BLaER1 (cell line): ENCODE results near the gene TAS2R31.
"Not testable (repeated sequence)": the region's sequence is repeated elsewhere in the genome, so short reads cannot be mapped to it uniquely, and the experiment has no call there.

Source experiments
- H3K27ac ChIP-seq: shearing (Covaris generic); formaldehyde crosslinking; 2 replicates; pipeline ENCODE4 v1.8.1; 2022
- H3K27me3 ChIP-seq: shearing (Covaris generic); formaldehyde crosslinking; 2 replicates; pipeline ENCODE4 v1.8.1; 2022
- H3K36me3 ChIP-seq: shearing (Covaris generic); formaldehyde crosslinking; 2 replicates; pipeline ENCODE4 v1.8.1; 2022
- H3K4me1 ChIP-seq: shearing (Covaris generic); formaldehyde crosslinking; 2 replicates; pipeline ENCODE4 v1.8.1; 2022
- H3K4me2 ChIP-seq: shearing (Covaris generic); formaldehyde crosslinking; 2 replicates; pipeline ENCODE4 v1.8.1; 2022
- H3K4me3 ChIP-seq: shearing (Covaris generic); formaldehyde crosslinking; 2 replicates; pipeline ENCODE4 v1.8.1; 2022
- H3K9ac ChIP-seq: shearing (Covaris generic); formaldehyde crosslinking; 2 replicates; pipeline ENCODE4 v1.8.1; 2022
- H3K9me3 ChIP-seq: shearing (Covaris generic); formaldehyde crosslinking; 2 replicates; pipeline ENCODE4 v1.8.1; 2022
- H4K20me1 ChIP-seq: shearing (Covaris generic); formaldehyde crosslinking; 2 replicates; pipeline ENCODE4 v1.8.1; 2022
- Cebpa-rat ChIP-seq: shearing (Covaris generic); IDR thresholded peaks from 2 replicates; pipeline ENCODE4 v1.8.1; 2022

The TAS2R31 gene

DNA sequence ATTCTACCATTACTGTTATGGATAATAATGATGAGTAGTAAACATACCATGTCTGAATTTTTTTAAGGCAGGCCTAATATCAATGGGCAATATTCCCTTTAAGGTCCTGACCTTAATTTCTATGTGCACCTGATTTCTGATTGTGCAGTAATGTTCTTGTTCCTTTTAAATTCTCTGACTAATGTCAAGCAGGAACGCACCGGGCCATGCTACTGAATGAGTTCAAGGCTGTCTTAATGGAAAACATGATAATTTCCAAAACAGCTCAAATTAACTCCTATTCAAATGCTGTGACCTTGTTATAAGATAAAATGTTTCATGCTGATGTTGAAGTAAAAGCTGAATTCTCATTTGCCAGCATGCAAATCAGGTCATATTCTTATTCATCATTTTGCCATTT is 24.1 kb upstream of the TAS2R31 start:
- Histone ChIP-seq H3K27me3 (no peaks in the 10 kb centered on the region), H4K20me1 (no peaks in the 10 kb centered on the region), H3K9ac (no peak overlapping the region), H3K4me1 (no peaks in the 10 kb centered on the region), H3K9me3 (peaks cover 19% of the 10 kb centered on the region), H3K36me3 (peaks cover 12% of the 10 kb centered on the region), H3K4me2 (no peak overlapping the region), H3K27ac (no peak overlapping the region), H3K4me3 (no peak overlapping the region)
- no peak for TF ChIP-seq Cebpa-rat

GRCh38 chr12:11049806-11050531 is 18.8 kb upstream of the TAS2R31 start:
- Histone ChIP-seq H3K36me3 (peaks cover 27% of the 10 kb centered on the region), H3K9me3 (peaks cover 25% of the 10 kb centered on the region)
- H3K9ac ChIP-seq, H3K4me3 ChIP-seq, H3K27me3 ChIP-seq, H3K4me2 ChIP-seq, H3K4me1 ChIP-seq, H4K20me1 ChIP-seq, H3K27ac ChIP-seq: not testable (repeated sequence)

- H3K4me2 ChIP-seq, H3K4me3 ChIP-seq, H3K27ac ChIP-seq, H3K9me3 ChIP-seq, H3K9ac ChIP-seq, H3K4me1 ChIP-seq, H4K20me1 ChIP-seq, H3K27me3 ChIP-seq: not testable (repeated sequence)
- peaks cover 30% of the 10 kb centered on the region for H3K36me3 ChIP-seq
Observed at GRCh38 chr12:11041366-11041765, 10.2 kb upstream of the TAS2R31 start.

GRCh38 chr12:11040162-11040561 is 9.0 kb upstream of the TAS2R31 start:
- H4K20me1 ChIP-seq = no peaks in the 10 kb centered on the region
- H3K36me3 ChIP-seq = peaks cover 33% of the 10 kb centered on the region
- H3K27me3 ChIP-seq = no peaks in the 10 kb centered on the region
- no peak overlapping the region for H3K9ac ChIP-seq
- peaks cover 4% of the 10 kb centered on the region for H3K9me3 ChIP-seq
- TF ChIP-seq Cebpa-rat = no peak
- H3K4me2 ChIP-seq = no peak overlapping the region
- no peak overlapping the region for H3K27ac ChIP-seq
- no peaks in the 10 kb centered on the region for H3K4me1 ChIP-seq
- no peak overlapping the region for H3K4me3 ChIP-seq

DNA sequence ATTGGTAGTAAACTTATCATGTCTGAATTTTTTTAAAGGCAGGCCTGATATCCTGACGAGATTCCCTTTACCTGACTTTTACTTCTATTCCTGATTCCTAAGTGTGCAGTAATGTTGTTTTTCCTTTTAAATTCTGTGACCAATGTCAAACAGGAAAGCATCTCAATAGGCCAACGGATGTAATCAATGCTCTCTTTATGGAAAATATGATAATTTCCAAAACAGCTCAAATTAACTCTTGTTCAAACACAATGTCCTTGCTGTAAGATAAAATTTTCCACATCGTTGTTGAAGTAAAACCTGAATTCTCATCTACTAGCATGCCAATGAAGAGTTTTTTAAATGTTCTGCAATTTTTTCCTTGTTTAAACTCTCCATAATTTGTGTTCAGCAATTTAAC is 8.0 kb upstream of the TAS2R31 start:
- no peak overlapping the region for H3K4me2 ChIP-seq
- H3K27me3 ChIP-seq = no peaks in the 10 kb centered on the region
- H3K36me3 ChIP-seq = peaks cover 23% of the 10 kb centered on the region; the same call in 1 of the 2 replicates
- no peak for TF ChIP-seq Cebpa-rat
- no peak overlapping the region for H3K4me3 ChIP-seq
- H4K20me1 ChIP-seq = no peaks in the 10 kb centered on the region
- H3K27ac ChIP-seq = no peak overlapping the region
- H3K9me3 ChIP-seq = peaks cover 4% of the 10 kb centered on the region; the same call in 1 of the 2 replicates
- no peaks in the 10 kb centered on the region for H3K4me1 ChIP-seq
- H3K9ac ChIP-seq = no peak overlapping the region

- H3K4me3 ChIP-seq, H3K27ac ChIP-seq, H4K20me1 ChIP-seq, H3K4me2 ChIP-seq, H3K27me3 ChIP-seq, H3K9ac ChIP-seq, H3K4me1 ChIP-seq, H3K9me3 ChIP-seq: not testable (repeated sequence)
- H3K36me3 ChIP-seq = peaks cover 25% of the 10 kb centered on the region
Observed at GRCh38 chr12:11033959-11034358, 2.8 kb upstream of the TAS2R31 start.

DNA sequence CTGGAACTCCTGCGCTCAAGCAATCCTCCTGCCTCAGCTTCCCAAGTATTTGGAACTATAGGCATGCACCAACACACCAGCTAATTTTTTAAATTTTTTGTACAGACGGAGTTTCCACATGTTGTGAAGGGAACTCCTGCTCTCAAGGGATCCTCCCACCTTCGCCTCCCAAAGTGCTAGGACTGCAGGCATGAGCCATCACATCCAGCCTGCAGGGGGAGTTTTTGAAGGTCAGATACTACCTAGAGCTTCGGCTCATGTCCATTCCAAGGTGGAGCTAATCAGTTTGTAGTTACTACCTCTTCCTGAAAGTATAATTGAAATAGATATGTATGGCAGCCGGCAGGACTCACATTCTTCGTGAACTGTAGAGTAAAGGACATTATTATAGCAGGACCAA is 5.1 kb downstream of the TAS2R31 start:
- Histone ChIP-seq H3K4me2 (no peak overlapping the region), H3K4me1 (no peaks in the 10 kb centered on the region), H3K27me3 (no peaks in the 10 kb centered on the region), H3K27ac (no peak overlapping the region), H3K9me3 (peaks cover 15% of the 10 kb centered on the region), H3K4me3 (no peak overlapping the region), H3K9ac (no peak overlapping the region), H3K36me3 (peaks cover 24% of the 10 kb centered on the region), H4K20me1 (no peaks in the 10 kb centered on the region)
- no peak for TF ChIP-seq Cebpa-rat

DNA sequence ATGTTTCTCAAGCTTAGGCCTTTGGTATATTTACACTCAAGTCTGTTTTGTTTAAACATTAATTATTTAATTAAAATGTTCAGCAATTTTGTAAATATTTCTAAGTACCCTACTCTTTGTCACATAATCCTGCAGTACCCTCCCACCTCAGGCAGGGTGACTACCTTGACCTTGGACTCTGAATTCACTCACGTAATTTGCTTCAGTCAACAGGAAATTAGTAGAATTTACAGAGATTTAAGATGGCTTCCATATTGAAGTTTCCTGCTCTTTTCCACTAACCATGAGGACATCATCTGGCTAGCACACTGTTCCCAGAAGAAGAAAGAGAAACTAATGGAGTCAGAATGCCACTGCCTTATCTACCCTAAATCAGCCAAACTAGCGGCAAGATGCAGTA is 7.8 kb downstream of the TAS2R31 start:
- Histone ChIP-seq H3K36me3 (peaks cover 24% of the 10 kb centered on the region), H3K27ac (no peak overlapping the region), H3K27me3 (no peaks in the 10 kb centered on the region), H3K9me3 (peaks cover 15% of the 10 kb centered on the region), H3K9ac (no peak overlapping the region), H3K4me3 (no peak overlapping the region), H3K4me1 (peaks cover 3% of the 10 kb centered on the region; the same call in 1 of the 2 replicates), H4K20me1 (no peaks in the 10 kb centered on the region), H3K4me2 (no peak overlapping the region)
- TF ChIP-seq Cebpa-rat = no peak

GRCh38 chr12:11022520-11022919 is 8.7 kb downstream of the TAS2R31 start, which contains the start of gene TAS2R19:
TAS2R19 (minus strand) TSS chr12:11022620; CDS start chr12:11022571, 49 bp downstream.
- Histone ChIP-seq H3K9ac (no peak within 1 kb of the TSS), H3K27ac (no peak within 1 kb of the TSS), H3K9me3 (peaks cover 15% of the 10 kb centered on the region), H3K27me3 (no peaks in the 10 kb centered on the region), H4K20me1 (no peaks in the 10 kb centered on the region), H3K4me2 (no peak within 1 kb of the TSS), H3K4me3 (no peak within 1 kb of the TSS), H3K4me1 (peaks cover 12% of the 10 kb centered on the region), H3K36me3 (peaks cover 16% of the 10 kb centered on the region)
- TF ChIP-seq Cebpa-rat = no peak

DNA sequence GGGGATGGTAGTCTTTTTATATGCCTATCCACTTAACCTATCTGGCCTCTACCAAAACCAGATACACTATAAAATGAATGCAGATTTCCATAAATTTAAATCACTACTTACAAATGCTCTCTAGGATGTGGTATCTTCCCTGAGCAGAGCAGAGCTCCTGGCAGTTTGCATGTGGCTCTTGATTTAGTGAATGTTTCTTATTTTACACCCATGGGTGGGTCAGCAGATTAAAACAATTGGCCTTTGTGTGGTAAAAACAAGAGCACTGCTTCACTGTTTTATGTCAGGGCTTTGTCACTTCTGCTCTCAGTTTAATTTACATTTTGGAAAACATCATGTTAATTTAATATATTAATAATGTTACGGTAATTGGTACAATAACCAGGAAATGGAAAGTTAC is 14.3 kb downstream of the TAS2R31 start:
- no peak overlapping the region for H3K4me2 ChIP-seq
- peaks cover 14% of the 10 kb centered on the region for H3K36me3 ChIP-seq
- H3K27me3 ChIP-seq = no peaks in the 10 kb centered on the region
- H3K4me3 ChIP-seq = no peak overlapping the region
- no peaks in the 10 kb centered on the region for H4K20me1 ChIP-seq
- peaks cover 18% of the 10 kb centered on the region for H3K4me1 ChIP-seq
- H3K27ac ChIP-seq = no peak overlapping the region
- H3K9ac ChIP-seq = no peak overlapping the region
- no peaks in the 10 kb centered on the region for H3K9me3 ChIP-seq
- TF ChIP-seq Cebpa-rat = no peak
